GM10266 (cell line): ENCODE data around the gene PDSS2.
"Not testable (repeated sequence)": the region's sequence is repeated elsewhere in the genome, so short reads cannot be mapped to it uniquely, and the experiment has no call there.

Experiments
- DNase-seq: peaks from one replicate; pipeline ENCODE4 v3.0.0; 2012; ENCODE audit errors: extremely low spot score
- CTCF ChIP-seq: IDR thresholded peaks from 2 replicates; pipeline ENCODE4 v1.5.1; 2012; ENCODE audit warnings: mild to moderate bottlenecking, low read depth; ENCODE audit not compliant: control insufficient read depth, insufficient read depth; ENCODE audit errors: missing control alignments

The PDSS2 gene

GRCh38 chr6:107386904-107387303, 72.5 kb downstream of the PDSS2 start:
- DNase-seq, result no peak

GRCh38 chr6:107386340-107386739, 73.0 kb downstream of the PDSS2 start:
- TF ChIP-seq CTCF, result no peak
- no peak for DNase-seq

More at GRCh38 chr6:107386904-107387303, 72.5 kb downstream of the PDSS2 start:
- TF ChIP-seq CTCF, result no peak

GRCh38 chr6:107383705-107384104, 75.7 kb downstream of the PDSS2 start:
- TF ChIP-seq CTCF, result no peak
- DNase-seq, result no peak

DNA sequence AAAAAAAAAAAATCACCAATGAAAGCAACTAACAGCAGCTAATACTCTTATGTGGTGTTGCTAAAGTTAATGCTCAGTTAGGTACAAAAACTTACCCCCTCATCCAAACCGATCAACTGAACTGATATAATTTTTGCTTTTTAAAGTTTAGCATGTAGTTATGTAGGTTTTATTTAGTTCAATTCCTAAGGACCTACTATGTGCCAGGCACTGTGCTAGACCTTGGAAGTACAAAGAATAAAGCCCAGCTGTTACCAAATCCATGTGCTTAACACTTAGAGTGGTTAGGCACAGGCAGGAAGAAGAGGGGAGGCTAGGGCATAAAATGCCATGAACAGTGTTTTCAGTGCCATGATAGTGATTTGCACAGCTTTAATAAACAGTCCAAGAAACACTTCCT, 85.1 kb downstream of the PDSS2 start:
- DNase-seq, result no peak
- TF ChIP-seq CTCF, result no peak

GRCh38 chr6:107369493-107369892, 89.9 kb downstream of the PDSS2 start:
- DNase-seq, result no peak
- TF ChIP-seq CTCF, result no peak

GRCh38 chr6:107368471-107368870, 90.9 kb downstream of the PDSS2 start:
- TF ChIP-seq CTCF, result no peak
- no peak for DNase-seq

DNA sequence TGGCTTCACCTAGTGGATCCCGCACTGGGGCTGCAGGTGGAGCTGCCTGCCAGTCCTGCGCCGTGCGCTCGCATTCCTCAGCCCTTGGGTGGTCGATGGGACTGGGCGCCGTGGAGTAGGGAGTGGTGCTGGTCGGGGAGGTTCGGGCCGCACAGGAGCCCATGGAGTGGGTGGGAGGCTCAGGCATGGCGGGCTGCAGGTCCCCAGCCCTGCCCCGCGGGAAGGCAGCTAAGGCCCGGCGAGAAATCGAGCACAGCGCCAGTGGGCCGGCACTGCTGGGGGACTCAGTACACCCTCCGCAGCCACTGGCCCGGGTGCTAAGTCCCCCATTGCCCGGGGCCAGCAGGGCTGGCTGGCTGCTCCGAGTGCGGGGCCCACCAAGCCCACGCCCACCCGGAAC, 95.2 kb downstream of the PDSS2 start:
- not testable (repeated sequence) for DNase-seq
